Measurements from ENCODE around the gene RNU7-1. TPM values are rescaled to one million over a fixed set of nuclear protein-coding genes. Genes with fewer than 3 reads are reported as not detected.

Gene RNU7-1
- total RNA-seq, 4 donors from 2014 or later, result not detected

GRCh38 chr12:6970096-6970527, 26.5 kb downstream of the RNU7-1 start:
- 0 to 1% methylated on average over 6 to 8 of the region's 31 CpGs for WGBS, 2 donors
- no peak for TF ChIP-seq POLR2A (IDR thresholded peaks at IDR 0.05)
- TF ChIP-seq, protein P1, sequence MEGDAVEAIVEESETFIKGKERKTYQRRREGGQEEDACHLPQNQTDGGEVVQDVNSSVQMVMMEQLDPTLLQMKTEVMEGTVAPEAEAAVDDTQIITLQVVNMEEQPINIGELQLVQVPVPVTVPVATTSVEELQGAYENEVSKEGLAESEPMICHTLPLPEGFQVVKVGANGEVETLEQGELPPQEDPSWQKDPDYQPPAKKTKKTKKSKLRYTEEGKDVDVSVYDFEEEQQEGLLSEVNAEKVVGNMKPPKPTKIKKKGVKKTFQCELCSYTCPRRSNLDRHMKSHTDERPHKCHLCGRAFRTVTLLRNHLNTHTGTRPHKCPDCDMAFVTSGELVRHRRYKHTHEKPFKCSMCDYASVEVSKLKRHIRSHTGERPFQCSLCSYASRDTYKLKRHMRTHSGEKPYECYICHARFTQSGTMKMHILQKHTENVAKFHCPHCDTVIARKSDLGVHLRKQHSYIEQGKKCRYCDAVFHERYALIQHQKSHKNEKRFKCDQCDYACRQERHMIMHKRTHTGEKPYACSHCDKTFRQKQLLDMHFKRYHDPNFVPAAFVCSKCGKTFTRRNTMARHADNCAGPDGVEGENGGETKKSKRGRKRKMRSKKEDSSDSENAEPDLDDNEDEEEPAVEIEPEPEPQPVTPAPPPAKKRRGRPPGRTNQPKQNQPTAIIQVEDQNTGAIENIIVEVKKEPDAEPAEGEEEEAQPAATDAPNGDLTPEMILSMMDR (IDR thresholded peaks at IDR 0.05), result no peak
- H3K36me3 ChIP-seq, result peaks cover 41 to 43% of the 10 kb centered on the region in 2 donors
- no peaks in the 10 kb centered on the region for H3K9me3 ChIP-seq
- intact Hi-C loops (cut with DNase I), result no loop called here
- H3K27me3 ChIP-seq, result no peaks in the 10 kb centered on the region
- peaks cover 28 to 31% of the 10 kb centered on the region in 2 donors for H3K4me1 ChIP-seq
- peak overlapping the region; percentile 59 to 95 (median 89) for H3K4me3 ChIP-seq (replicated peaks in 1 of 3)
- H3K27ac ChIP-seq, result peak overlapping the region; percentile 45 to 74 (median 64)
- peak; percentile 39 to 42 for DNase-seq

DNA sequence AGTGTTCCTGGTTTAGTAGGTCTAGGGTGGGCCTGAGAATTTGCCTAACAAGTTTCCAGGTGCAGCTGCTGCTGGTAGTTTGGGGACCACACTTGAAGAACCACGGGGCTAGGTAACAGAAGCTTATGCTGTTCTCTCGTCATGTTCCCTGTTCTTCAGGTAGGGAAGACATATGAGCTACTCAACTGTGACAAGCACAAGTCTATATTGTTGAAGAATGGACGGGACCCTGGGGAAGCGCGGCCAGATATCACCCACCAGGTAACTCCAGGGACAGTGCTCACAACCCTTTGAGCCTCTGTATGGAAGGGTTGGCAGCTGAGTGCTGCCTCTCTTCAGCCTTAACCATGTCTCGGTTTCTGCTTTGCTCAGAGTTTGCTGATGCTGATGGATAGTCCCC, 30.6 kb downstream of the RNU7-1 start:
- H3K27ac ChIP-seq, result no peak overlapping the region
- peaks cover 27 to 29% of the 10 kb centered on the region in 2 donors for H3K4me1 ChIP-seq
- intact Hi-C loops (cut with DNase I), result no loop called here
- TF ChIP-seq, protein P1 (IDR thresholded peaks at IDR 0.05), result no peak
- TF ChIP-seq POLR2A (IDR thresholded peaks at IDR 0.05), result no peak
- no peak overlapping the region for H3K4me3 ChIP-seq (replicated peaks in 1 of 3)
- no peak for DNase-seq
- no peaks in the 10 kb centered on the region for H3K9me3 ChIP-seq
- H3K36me3 ChIP-seq, result peaks cover 31 to 39% of the 10 kb centered on the region in 2 donors
- H3K27me3 ChIP-seq, result no peaks in the 10 kb centered on the region
- WGBS, 2 donors, result 82 to 86% methylated on average over 6 of the region's 6 CpGs

DNA sequence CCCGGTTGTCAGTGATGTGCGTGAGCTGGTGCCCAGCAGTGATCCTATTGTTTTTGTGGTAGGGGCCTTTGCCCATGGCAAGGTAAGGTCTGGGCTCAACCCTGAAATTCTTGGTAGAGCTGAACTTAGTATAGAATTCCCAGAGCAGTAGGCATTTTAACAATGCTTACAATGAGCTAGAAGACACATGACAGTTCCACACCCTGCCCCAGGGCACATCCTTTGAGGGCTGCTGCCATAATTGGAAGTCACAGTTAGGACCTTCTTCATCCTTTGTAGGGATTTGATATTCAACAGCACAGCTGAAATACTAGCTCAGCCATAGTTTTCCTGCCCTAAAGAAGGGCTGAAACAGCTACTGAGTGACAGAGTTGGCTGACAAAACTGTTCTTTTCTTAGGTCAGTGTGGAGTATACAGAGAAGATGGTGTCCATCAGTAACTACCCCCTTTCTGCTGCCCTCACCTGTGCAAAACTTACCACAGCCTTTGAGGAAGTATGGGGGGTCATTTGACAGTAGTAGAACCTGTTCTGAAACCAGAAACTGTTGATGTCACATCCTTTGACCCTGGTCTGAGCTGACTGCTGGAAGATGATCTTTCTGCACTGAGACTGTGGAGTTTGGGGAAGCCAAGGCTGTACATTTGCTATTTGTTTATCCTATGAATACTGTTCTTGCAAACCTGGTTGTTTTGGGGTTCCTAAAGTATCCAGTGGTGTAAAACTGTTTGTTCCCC, 31.8 kb downstream of the RNU7-1 start:
- Histone ChIP-seq H3K4me3 (replicated peaks in 1 of 3) (no peak overlapping the region), H3K36me3 (peaks cover 31 to 39% of the 10 kb centered on the region in 2 donors), H3K27ac (no peak overlapping the region), H3K9me3 (no peaks in the 10 kb centered on the region), H3K27me3 (no peaks in the 10 kb centered on the region), H3K4me1 (peaks cover 26 to 30% of the 10 kb centered on the region in 2 donors)
- intact Hi-C loops (cut with DNase I), result no loop called here
- TF ChIP-seq, protein P1 (IDR thresholded peaks at IDR 0.05), result no peak
- TF ChIP-seq POLR2A (IDR thresholded peaks at IDR 0.05), result no peak
- WGBS, 2 donors, result 90 to 98% methylated on average over 2 of the region's 2 CpGs
- DNase-seq, result no peak

- 82 to 85% methylated on average over 10 of the region's 10 CpGs for WGBS, 2 donors
- H3K4me1 ChIP-seq, result peaks cover 17 to 21% of the 10 kb centered on the region in 2 donors
- no peaks in the 10 kb centered on the region for H3K27me3 ChIP-seq
- TF ChIP-seq, protein P1 (IDR thresholded peaks at IDR 0.05), result no peak
- TF ChIP-seq POLR2A (IDR thresholded peaks at IDR 0.05), result no peak
- no peak for DNase-seq
- peak overlapping the region; percentile 78 to 89 (median 78) for H3K27ac ChIP-seq
- peaks cover 51 to 59% of the 10 kb centered on the region in 2 donors for H3K36me3 ChIP-seq
- intact Hi-C loops (cut with DNase I), result no loop called here
- no peaks in the 10 kb centered on the region for H3K9me3 ChIP-seq
- no peak overlapping the region for H3K4me3 ChIP-seq (replicated peaks in 1 of 3)
These were observed 34.0 kb downstream of the RNU7-1 start for GRCh38 chr12:6977653-6978052.

- DNase-seq, result no peak
- Histone ChIP-seq H3K27me3 (no peaks in the 10 kb centered on the region), H3K4me1 (peaks cover 17 to 21% of the 10 kb centered on the region in 2 donors), H3K9me3 (no peaks in the 10 kb centered on the region), H3K4me3 (replicated peaks in 1 of 3) (no peak overlapping the region), H3K27ac (peak overlapping the region; percentile 78 to 89 (median 78)), H3K36me3 (peaks cover 52 to 65% of the 10 kb centered on the region in 2 donors)
- WGBS, 2 donors, result 84 to 86% methylated on average over 6 of the region's 6 CpGs
- TF ChIP-seq, protein P1 (IDR thresholded peaks at IDR 0.05), result no peak
- no peak for TF ChIP-seq POLR2A (IDR thresholded peaks at IDR 0.05)
- intact Hi-C loops (cut with DNase I), result no loop called here
These were observed 34.6 kb downstream of the RNU7-1 start for GRCh38 chr12:6978188-6978587.

Measured in thyroid gland (tissue), 4 donors.